ENCODE results near the gene ARHGEF28.

DNA sequence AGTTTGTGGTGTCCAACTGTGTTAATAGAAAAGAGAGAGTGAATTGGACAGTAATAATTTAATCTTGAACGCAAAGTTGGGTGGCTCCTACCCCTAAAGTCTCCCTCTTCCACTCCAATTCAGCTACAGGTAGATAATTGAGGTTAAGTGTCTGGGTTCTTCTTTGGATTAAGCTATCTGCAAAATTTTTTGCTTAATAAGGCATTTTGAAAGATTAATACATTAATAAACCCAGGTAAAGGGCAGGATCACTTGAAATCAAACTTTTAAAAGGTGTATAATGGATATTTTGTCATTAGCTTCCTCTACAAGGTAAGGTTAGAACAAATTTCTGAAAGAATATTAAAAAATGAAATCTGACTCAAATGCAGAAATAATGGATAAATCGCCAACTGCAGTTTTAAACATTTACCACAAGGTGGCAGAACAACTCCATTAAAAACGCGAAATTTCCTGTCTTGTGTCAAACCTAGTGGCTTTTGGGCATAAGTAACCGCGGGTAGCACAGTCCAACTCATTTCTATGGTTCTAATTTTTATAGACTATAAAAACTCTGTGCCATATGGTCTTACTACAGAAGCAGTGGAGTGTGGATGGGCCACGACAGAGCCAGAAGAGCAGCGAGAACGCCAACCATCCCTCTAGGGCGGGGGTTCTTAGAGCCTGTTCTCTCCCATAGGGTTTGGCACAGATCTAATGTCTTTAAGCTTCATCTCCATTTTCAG lies 276.5 kb downstream of the ARHGEF28 start:
- TF ChIP-seq, protein P1, sequence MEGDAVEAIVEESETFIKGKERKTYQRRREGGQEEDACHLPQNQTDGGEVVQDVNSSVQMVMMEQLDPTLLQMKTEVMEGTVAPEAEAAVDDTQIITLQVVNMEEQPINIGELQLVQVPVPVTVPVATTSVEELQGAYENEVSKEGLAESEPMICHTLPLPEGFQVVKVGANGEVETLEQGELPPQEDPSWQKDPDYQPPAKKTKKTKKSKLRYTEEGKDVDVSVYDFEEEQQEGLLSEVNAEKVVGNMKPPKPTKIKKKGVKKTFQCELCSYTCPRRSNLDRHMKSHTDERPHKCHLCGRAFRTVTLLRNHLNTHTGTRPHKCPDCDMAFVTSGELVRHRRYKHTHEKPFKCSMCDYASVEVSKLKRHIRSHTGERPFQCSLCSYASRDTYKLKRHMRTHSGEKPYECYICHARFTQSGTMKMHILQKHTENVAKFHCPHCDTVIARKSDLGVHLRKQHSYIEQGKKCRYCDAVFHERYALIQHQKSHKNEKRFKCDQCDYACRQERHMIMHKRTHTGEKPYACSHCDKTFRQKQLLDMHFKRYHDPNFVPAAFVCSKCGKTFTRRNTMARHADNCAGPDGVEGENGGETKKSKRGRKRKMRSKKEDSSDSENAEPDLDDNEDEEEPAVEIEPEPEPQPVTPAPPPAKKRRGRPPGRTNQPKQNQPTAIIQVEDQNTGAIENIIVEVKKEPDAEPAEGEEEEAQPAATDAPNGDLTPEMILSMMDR (IDR thresholded peaks at IDR 0.05) = peak; percentile 81 to 97 (median 84)
- no peak for TF ChIP-seq POLR2A (IDR thresholded peaks at IDR 0.05)

Measured in right lobe of liver (tissue), 4 donors.